Occipital lobe (tissue), 2 donors: ENCODE results near the gene CDC42BPB. TPM values are rescaled to one million over a fixed set of nuclear protein-coding genes. Genes with fewer than 3 reads are reported as not detected.
"Not testable (repeated sequence)": the region's sequence is repeated elsewhere in the genome, so short reads cannot be mapped to it uniquely, and the experiment has no call there.

Experiments used
- DNase-seq: peaks from one replicate; lab custom pipeline; 2025; lab: John Stamatoyannopoulos, UW
- total RNA-seq: library from RNA; depleted of rRNA; stranded (reverse); fragments of >200 nt; gene quantifications from one replicate; pipeline ENCODE4 v1.2.3, GENCODE V29; 2014

CDC42BPB gene
- total RNA-seq, 1 donor from 2014 or later = 76.4 TPM

GRCh38 chr14:102901633-102902032 is 155.7 kb downstream of the CDC42BPB start:
- no peak for DNase-seq

GRCh38 chr14:102900631-102901571 is 156.4 kb downstream of the CDC42BPB start:
- DNase-seq = no peak

- no peak for DNase-seq
Measured at GRCh38 chr14:102899516-102899900, 157.8 kb downstream of the CDC42BPB start.

- no peak for DNase-seq
Measured at GRCh38 chr14:102898776-102899515, 158.4 kb downstream of the CDC42BPB start.

GRCh38 chr14:102898298-102898697 is 159.1 kb downstream of the CDC42BPB start:
- DNase-seq = no peak

GRCh38 chr14:102897299-102898027 is 159.9 kb downstream of the CDC42BPB start:
- DNase-seq = no peak

- DNase-seq = not testable (repeated sequence)
Measured at GRCh38 chr14:102896735-102897134, 160.6 kb downstream of the CDC42BPB start.

GRCh38 chr14:102893452-102893851 is 163.9 kb downstream of the CDC42BPB start:
- DNase-seq = no peak

GRCh38 chr14:102892651-102893050 is 164.7 kb downstream of the CDC42BPB start:
- no peak for DNase-seq

- DNase-seq = no peak
Measured at GRCh38 chr14:102891556-102891955, 165.8 kb downstream of the CDC42BPB start.

GRCh38 chr14:102891111-102891510 is 166.2 kb downstream of the CDC42BPB start:
- DNase-seq = no peak

GRCh38 chr14:102889615-102890014 is 167.7 kb downstream of the CDC42BPB start:
- no peak for DNase-seq

GRCh38 chr14:102888748-102889147 is 168.6 kb downstream of the CDC42BPB start:
- no peak for DNase-seq

GRCh38 chr14:102885737-102886447 is 171.5 kb downstream of the CDC42BPB start:
- no peak for DNase-seq

GRCh38 chr14:102883554-102883953 is 173.8 kb downstream of the CDC42BPB start:
- DNase-seq = no peak

- no peak for DNase-seq
Measured at GRCh38 chr14:102883089-102883541, 174.2 kb downstream of the CDC42BPB start.

Other genes starting within 250 kb of the CDC42BPB start
- not detected for gene AMN, start 134.9 kb downstream of the CDC42BPB start, total RNA-seq
- gene LBHD2, start 26.7 kb upstream of the CDC42BPB start, total RNA-seq = not detected
- gene EXOC3L4, start 37.2 kb upstream of the CDC42BPB start, total RNA-seq = 1.1 TPM
- gene TNFAIP2, start 65.9 kb upstream of the CDC42BPB start, total RNA-seq = 18.2 TPM